ENCODE measurements around the gene PDE3B.
"Not testable (repeated sequence)": the region's sequence is repeated elsewhere in the genome, so short reads cannot be mapped to it uniquely, and the experiment has no call there.

Gene PDE3B

GRCh38 chr11:14641801-14642200, 1.8 kb upstream of the PDE3B start:
- no peak for DNase-seq (ENCODE audit: low read depth in 2 of 2)

GRCh38 chr11:14642453-14642852, 1.2 kb upstream of the PDE3B start:
- no peak for DNase-seq (ENCODE audit: low read depth in 2 of 2)

- DNase-seq (ENCODE audit: low read depth in 2 of 2) = no peak
These were observed 519 bp upstream of the PDE3B start for GRCh38 chr11:14642873-14643696.

- peak in 1 of 2 donors; percentile 15 for DNase-seq (ENCODE audit: low read depth in 2 of 2)
These were observed 816 bp downstream of the PDE3B start for GRCh38 chr11:14644226-14645014.

- peak in 1 of 2 donors; percentile 27 for DNase-seq (ENCODE audit: low read depth in 2 of 2)
These were observed 1.7 kb downstream of the PDE3B start for GRCh38 chr11:14645015-14645912.

- no peak for DNase-seq (ENCODE audit: low read depth in 2 of 2)
These were observed 2.6 kb downstream of the PDE3B start for GRCh38 chr11:14645985-14646900.

GRCh38 chr11:14650064-14650463, 6.5 kb downstream of the PDE3B start:
- DNase-seq (ENCODE audit: low read depth in 2 of 2) = no peak

- DNase-seq (ENCODE audit: low read depth in 2 of 2) = no peak
These were observed 9.5 kb downstream of the PDE3B start for GRCh38 chr11:14653090-14653489.

- no peak for DNase-seq (ENCODE audit: low read depth in 2 of 2)
These were observed 11.8 kb downstream of the PDE3B start for GRCh38 chr11:14655435-14655834.

- DNase-seq (ENCODE audit: low read depth in 2 of 2) = no peak
These were observed 13.2 kb downstream of the PDE3B start for GRCh38 chr11:14656536-14657457.

- DNase-seq (ENCODE audit: low read depth in 2 of 2) = no peak
These were observed 14.2 kb downstream of the PDE3B start for GRCh38 chr11:14657841-14658240.

- not testable (repeated sequence) for DNase-seq (ENCODE audit: low read depth in 2 of 2)
These were observed 21.3 kb downstream of the PDE3B start for GRCh38 chr11:14664926-14665325.

GRCh38 chr11:14667329-14667728, 23.7 kb downstream of the PDE3B start:
- not testable (repeated sequence) for DNase-seq (ENCODE audit: low read depth in 2 of 2)

- no peak for DNase-seq (ENCODE audit: low read depth in 2 of 2)
These were observed 25.2 kb downstream of the PDE3B start for GRCh38 chr11:14668731-14669301.

- no peak for DNase-seq (ENCODE audit: low read depth in 2 of 2)
These were observed 25.9 kb downstream of the PDE3B start for GRCh38 chr11:14669499-14669898.

GRCh38 chr11:14669958-14670357, 26.4 kb downstream of the PDE3B start:
- DNase-seq (ENCODE audit: low read depth in 2 of 2) = no peak

GRCh38 chr11:14672635-14673034, 29.0 kb downstream of the PDE3B start:
- no peak for DNase-seq (ENCODE audit: low read depth in 2 of 2)

GRCh38 chr11:14673421-14673820, 29.8 kb downstream of the PDE3B start:
- DNase-seq (ENCODE audit: low read depth in 2 of 2) = no peak

GRCh38 chr11:14673824-14674405, 30.3 kb downstream of the PDE3B start:
- DNase-seq (ENCODE audit: low read depth in 2 of 2) = no peak
